ENCODE data around the gene GOLM1.

DNA sequence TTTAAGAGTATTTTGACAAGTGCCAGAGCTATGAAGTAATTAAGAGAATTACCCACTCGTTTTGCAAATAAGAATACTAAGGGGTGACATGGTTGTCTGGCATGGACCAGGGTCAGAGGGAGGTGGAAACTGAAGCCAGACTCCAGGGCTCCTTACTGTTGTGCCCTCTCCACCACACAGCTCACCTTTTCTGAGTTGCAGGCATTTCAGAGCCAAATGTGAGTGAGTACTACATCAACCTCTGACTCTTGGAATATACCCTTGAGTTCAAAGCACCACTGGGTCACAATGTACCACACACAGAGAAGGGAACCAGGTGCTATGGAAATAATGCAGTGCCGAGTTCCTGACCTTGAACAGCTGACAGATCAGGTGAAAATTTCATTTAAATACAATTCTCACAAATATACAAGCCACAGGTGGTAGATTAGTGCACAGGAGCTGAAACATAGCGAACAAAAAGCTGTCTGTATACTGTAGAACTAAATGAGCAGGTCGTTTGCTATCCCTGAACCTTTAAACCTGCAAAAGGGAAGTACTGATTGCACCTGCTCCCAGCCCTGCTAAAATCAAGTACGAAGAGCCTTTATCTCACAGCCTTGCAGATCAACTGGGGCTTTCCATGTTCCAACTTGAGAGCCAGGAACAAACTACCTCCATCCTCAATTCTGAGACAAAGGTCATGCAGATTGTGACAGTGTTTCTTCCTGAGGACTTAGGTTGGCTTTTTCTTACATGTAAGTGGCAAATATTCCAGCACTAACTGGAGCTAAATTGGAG is 57.0 kb downstream of the GOLM1 start:
- TF ChIP-seq, protein P1, sequence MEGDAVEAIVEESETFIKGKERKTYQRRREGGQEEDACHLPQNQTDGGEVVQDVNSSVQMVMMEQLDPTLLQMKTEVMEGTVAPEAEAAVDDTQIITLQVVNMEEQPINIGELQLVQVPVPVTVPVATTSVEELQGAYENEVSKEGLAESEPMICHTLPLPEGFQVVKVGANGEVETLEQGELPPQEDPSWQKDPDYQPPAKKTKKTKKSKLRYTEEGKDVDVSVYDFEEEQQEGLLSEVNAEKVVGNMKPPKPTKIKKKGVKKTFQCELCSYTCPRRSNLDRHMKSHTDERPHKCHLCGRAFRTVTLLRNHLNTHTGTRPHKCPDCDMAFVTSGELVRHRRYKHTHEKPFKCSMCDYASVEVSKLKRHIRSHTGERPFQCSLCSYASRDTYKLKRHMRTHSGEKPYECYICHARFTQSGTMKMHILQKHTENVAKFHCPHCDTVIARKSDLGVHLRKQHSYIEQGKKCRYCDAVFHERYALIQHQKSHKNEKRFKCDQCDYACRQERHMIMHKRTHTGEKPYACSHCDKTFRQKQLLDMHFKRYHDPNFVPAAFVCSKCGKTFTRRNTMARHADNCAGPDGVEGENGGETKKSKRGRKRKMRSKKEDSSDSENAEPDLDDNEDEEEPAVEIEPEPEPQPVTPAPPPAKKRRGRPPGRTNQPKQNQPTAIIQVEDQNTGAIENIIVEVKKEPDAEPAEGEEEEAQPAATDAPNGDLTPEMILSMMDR (conservative IDR thresholded peaks at IDR 0.05 in 1 of 2, IDR thresholded peaks at IDR 0.05 in 1 of 2; ENCODE audit: extremely low read depth in 1 of 2, insufficient read depth in 1 of 2, low read depth in 1 of 2, low read length in 2 of 2), result no peak
- no peak for TF ChIP-seq EZH2 (IDR thresholded peaks at IDR 0.05; ENCODE audit: borderline replicate concordance, low read length)

Data from mammary epithelial cell (primary cell).